Panc1 (cell line): ENCODE results near the gene WT1. TPM values are rescaled to one million over a fixed set of nuclear protein-coding genes. Genes with fewer than 3 reads are reported as not detected.

ENCODE experiments used
- ATAC-seq: fragments of 200-7000 bp; cut with Tn5 transposase; 2 replicates; pipeline ENCODE4 v1.9.1; 2020; ENCODE audit warnings: mild to moderate bottlenecking, moderate library complexity
- BruUV-seq: library from RNA; stranded (reverse); fragments of 400-500 nt; replicated peaks from 2 replicates; lab custom pipeline; 2021; lab: Mats Ljungman, UMichigan
- CTCF ChIA-PET: fragments of 300-600 bp; sonication (Branson Sonifier 250); formaldehyde crosslinking; loops from one replicate; lab custom pipeline; 2022; ENCODE audit warnings: antibody characterized with exemption; lab: Charles Lee
- POLR2A ChIA-PET: fragments of 300-600 bp; sonication (Branson Sonifier 250); formaldehyde crosslinking; loops from one replicate; lab custom pipeline; 2022; ENCODE audit warnings: antibody characterized with exemption; lab: Charles Lee
- DNase-seq: peaks from one replicate; pipeline ENCODE4 v3.0.0-alpha.2; 2010; ENCODE audit warnings: low read depth, low spot score
- H3K27ac ChIP-seq: 2 replicates; pipeline ENCODE4 v1.5.1; 2011; ENCODE audit warnings: mild to moderate bottlenecking, low read length, inconsistent platforms
- H3K27me3 ChIP-seq: fragments of 200-500 bp; sonication (Bioruptor generic); 2 replicates; pipeline ENCODE4 v1.6.0; 2014; ENCODE audit warnings: low read length, inconsistent platforms; ENCODE audit not compliant: control insufficient read depth, insufficient read depth
- H3K36me3 ChIP-seq: fragments of 200-500 bp; sonication (Bioruptor generic); 2 replicates; pipeline ENCODE4 v1.5.1; 2014; ENCODE audit warnings: inconsistent platforms, mild to moderate bottlenecking, low read length, moderate library complexity; ENCODE audit not compliant: control insufficient read depth, insufficient read depth
- H3K4me1 ChIP-seq: 2 replicates; pipeline ENCODE4 v1.5.1; 2011; ENCODE audit warnings: inconsistent platforms, mild to moderate bottlenecking, low read length, moderate library complexity; ENCODE audit not compliant: control insufficient read depth, insufficient read depth
- H3K4me3 ChIP-seq, 2 experiments: 2 replicates each; pipeline ENCODE4 v1.5.1; 2011 to 2012; ENCODE audit warnings: low read depth in 2 of 2, low read length in 2 of 2, mild to moderate bottlenecking in 2 of 2, inconsistent platforms in 1 of 2, moderate library complexity in 1 of 2
- H3K9me3 ChIP-seq: fragments of 200-500 bp; sonication (Bioruptor generic); 2 replicates; pipeline ENCODE4 v1.5.1; 2014; ENCODE audit warnings: low read depth, mild to moderate bottlenecking, inconsistent platforms, low read length, moderate library complexity; ENCODE audit not compliant: control insufficient read depth, insufficient read depth
- CTCF ChIP-seq: fragments of 450-650 bp; IDR thresholded peaks from 2 replicates; pipeline ENCODE4 v1.5.1; 2017; ENCODE audit warnings: mild to moderate bottlenecking
- POLR2AphosphoS5 ChIP-seq: IDR thresholded peaks from 2 replicates; pipeline ENCODE4 v1.6.1; 2012; ENCODE audit warnings: mild to moderate bottlenecking, low read depth, low read length, moderate library complexity
- REST ChIP-seq, 2 experiments: IDR thresholded peaks; 2 replicates each; pipeline ENCODE4 v1.6.1; 2011 to 2012; ENCODE audit warnings: low read depth in 2 of 2, control low read depth in 1 of 2, low read length in 1 of 2, mild to moderate bottlenecking in 1 of 2, moderate library complexity in 1 of 2; ENCODE audit not compliant: insufficient read depth in 1 of 2
- SIN3A ChIP-seq: IDR thresholded peaks from 2 replicates; pipeline ENCODE4 v1.6.1; 2012; ENCODE audit warnings: low read depth, mild to moderate bottlenecking, low read length, moderate library complexity, borderline replicate concordance; ENCODE audit not compliant: insufficient read depth
- TCF7L2 ChIP-seq: IDR thresholded peaks from 2 replicates; pipeline ENCODE4 v1.6.1; 2011; ENCODE audit warnings: mild to moderate bottlenecking, low read depth, low read length, inconsistent platforms
- in situ Hi-C: cut with HindIII; loops from 2 replicates; pipeline ENCODE4 v1.10.0; 2016; ENCODE audit warnings: low sequenced_read_pairs, low pct_unique_long_range_greater_than_20kb
- intact Hi-C: fragments of 100-400 bp; cut with micrococcal nuclease; formaldehyde crosslinking; loops from one replicate; pipeline ENCODE4 v1.10.0; 2022; ENCODE audit not compliant: unreplicated experiment
- total RNA-seq: library from RNA; stranded (reverse); gene quantifications from one replicate; pipeline ENCODE4 v1.2.1, GENCODE V29; 2021; ENCODE audit not compliant: unreplicated experiment

Gene WT1
- total RNA-seq, 1 experiment from 2014 or later, result 15.9 TPM

GRCh38 chr11:32446227-32446626 lies 10.9 kb upstream of the WT1 start:
- no TSS peak for BruUV-seq
- CTCF ChIA-PET, result no interaction called here
- ATAC-seq (no peak), DNase-seq (no peak)
- TF ChIP-seq POLR2AphosphoS5, result no peak
- no peak for TF ChIP-seq SIN3A
- no peak for TF ChIP-seq REST (IDR thresholded peaks at IDR 0.05; ENCODE audit: insufficient read depth in 1 of 2, low read depth in 2 of 2, low read length in 1 of 2)
- no peak for TF ChIP-seq CTCF
- TF ChIP-seq TCF7L2, result no peak
- H3K27ac ChIP-seq, result no peak overlapping the region
- POLR2A ChIA-PET, result no interaction called here
- H3K36me3 ChIP-seq, result no peaks in the 10 kb centered on the region
- H3K9me3 ChIP-seq, result no peaks in the 10 kb centered on the region
- in situ Hi-C loops, result no loop called here
- H3K4me3 ChIP-seq, result no peak overlapping the region
- no peaks in the 10 kb centered on the region for H3K27me3 ChIP-seq
- intact Hi-C loops, result no loop called here
- H3K4me1 ChIP-seq, result no peaks in the 10 kb centered on the region

- CTCF ChIA-PET, result no interaction called here
- Histone ChIP-seq H3K4me3 (no peak overlapping the region), H3K27me3 (no peaks in the 10 kb centered on the region), H3K9me3 (no peaks in the 10 kb centered on the region), H3K4me1 (no peaks in the 10 kb centered on the region), H3K27ac (no peak overlapping the region), H3K36me3 (no peaks in the 10 kb centered on the region)
- no peak for DNase-seq
- ATAC-seq, result no peak
- intact Hi-C loops (no loop called here), in situ Hi-C loops (no loop called here)
- POLR2A ChIA-PET, result no interaction called here
- TF ChIP-seq SIN3A (no peak), TCF7L2 (no peak), POLR2AphosphoS5 (no peak), REST (IDR thresholded peaks at IDR 0.05; ENCODE audit: insufficient read depth in 1 of 2, low read depth in 2 of 2, low read length in 1 of 2) (no peak), CTCF (no peak)
- no TSS peak for BruUV-seq
Measured at GRCh38 chr11:32444186-32444585, 8.8 kb upstream of the WT1 start.
